GM12891 (cell line): ENCODE data around the gene HSPB6.
"Not testable (repeated sequence)": the region's sequence is repeated elsewhere in the genome, so short reads cannot be mapped to it uniquely, and the experiment has no call there.

Experiments
- DNase-seq: peaks from one replicate; pipeline ENCODE4 v3.0.0; 2011; ENCODE audit warnings: low spot score; ENCODE audit not compliant: insufficient read length
- FAIRE-seq: peaks from 2 replicates; lab custom pipeline; 2011; peaks lifted over from hg19 to GRCh38; lab: Jason Lieb, UNC
- PAX5 ChIP-seq: IDR thresholded peaks from 2 replicates; pipeline ENCODE4 v1.6.1; 2011; ENCODE audit warnings: low read length, moderate library complexity, mild to moderate bottlenecking; ENCODE audit not compliant: insufficient read depth, severe bottlenecking
- POLR2A ChIP-seq: IDR thresholded peaks from 2 replicates; pipeline ENCODE4 v1.6.1; 2011; ENCODE audit warnings: low read depth, low read length, control low read depth
- POLR2AphosphoS5 ChIP-seq: IDR thresholded peaks from 2 replicates; pipeline ENCODE4 v1.6.1; 2011; ENCODE audit warnings: low read depth, low read length, control low read depth
- POU2F2 ChIP-seq: IDR thresholded peaks from 2 replicates; pipeline ENCODE4 v1.6.1; 2011; ENCODE audit warnings: low read depth, mild to moderate bottlenecking, control low read depth, low read length, moderate library complexity
- SPI1 ChIP-seq: IDR thresholded peaks from 2 replicates; pipeline ENCODE4 v1.6.1; 2011; ENCODE audit warnings: low read depth, low read length, control low read depth
- TAF1 ChIP-seq: IDR thresholded peaks from 2 replicates; pipeline ENCODE4 v1.6.1; 2011; ENCODE audit warnings: low read depth, low read length, control low read depth

Gene HSPB6

GRCh38 chr19:35777961-35778360 is 21.1 kb upstream of the HSPB6 start:
- no peak for FAIRE-seq
- TF ChIP-seq POLR2A = no peak
- TF ChIP-seq PAX5 = no peak
- no peak for TF ChIP-seq POLR2AphosphoS5
- no peak for DNase-seq

- no peak for DNase-seq
- no peak for TF ChIP-seq POU2F2
- no peak for TF ChIP-seq TAF1
- no peak for TF ChIP-seq PAX5
- no peak for TF ChIP-seq SPI1
- TF ChIP-seq POLR2AphosphoS5 = no peak
- no peak for TF ChIP-seq POLR2A
- no peak for FAIRE-seq
These were observed 20.4 kb upstream of the HSPB6 start for GRCh38 chr19:35777086-35777841.

- no peak for FAIRE-seq
- no peak for DNase-seq
- TF ChIP-seq POLR2A = no peak
- no peak for TF ChIP-seq PAX5
- no peak for TF ChIP-seq POLR2AphosphoS5
- TF ChIP-seq POU2F2 = no peak
- TF ChIP-seq TAF1 = no peak
- TF ChIP-seq SPI1 = no peak
These were observed 19.4 kb upstream of the HSPB6 start for GRCh38 chr19:35776102-35776788.

GRCh38 chr19:35775298-35776101 is 18.7 kb upstream of the HSPB6 start, which contains the start of gene ARHGAP33:
TSS of gene ARHGAP33 (plus strand) at chr19:35775564. CDS start at chr19:35775659, 95 bp downstream.
- FAIRE-seq = peak; percentile 97

GRCh38 chr19:35775046-35775297 is 18.1 kb upstream of the HSPB6 start:
- FAIRE-seq (no peak), DNase-seq (no peak)
- TF ChIP-seq POLR2AphosphoS5 = no peak
- no peak for TF ChIP-seq POU2F2
- no peak for TF ChIP-seq POLR2A
- no peak for TF ChIP-seq TAF1
- no peak for TF ChIP-seq SPI1
- no peak for TF ChIP-seq PAX5

More at GRCh38 chr19:35775298-35776101, 18.7 kb upstream of the HSPB6 start, which contains the start of gene ARHGAP33:
- peak; percentile 98 for DNase-seq
- TF ChIP-seq TAF1 (no peak), POLR2AphosphoS5 (no peak), POU2F2 (no peak), POLR2A (no peak), PAX5 (no peak), SPI1 (no peak)

GRCh38 chr19:35774274-35775045 is 17.6 kb upstream of the HSPB6 start:
- FAIRE-seq (no peak), DNase-seq (no peak)

GRCh38 chr19:35773020-35773806 is 16.4 kb upstream of the HSPB6 start:
- DNase-seq (no peak), FAIRE-seq (no peak)
- TF ChIP-seq SPI1 (no peak), POLR2A (no peak), POU2F2 (no peak), PAX5 (no peak), POLR2AphosphoS5 (no peak), TAF1 (no peak)

More at GRCh38 chr19:35774274-35775045, 17.6 kb upstream of the HSPB6 start:
- TF ChIP-seq POLR2A = no peak
- TF ChIP-seq PAX5 = no peak
- TF ChIP-seq POU2F2 = no peak
- no peak for TF ChIP-seq TAF1
- no peak for TF ChIP-seq POLR2AphosphoS5
- TF ChIP-seq SPI1 = no peak

GRCh38 chr19:35772362-35772761 is 15.5 kb upstream of the HSPB6 start:
- not testable (repeated sequence) for FAIRE-seq, DNase-seq

- TF ChIP-seq POU2F2 (no peak), SPI1 (no peak), TAF1 (no peak), POLR2A (no peak), PAX5 (no peak), POLR2AphosphoS5 (no peak)
- DNase-seq (no peak), FAIRE-seq (no peak)
These were observed 11.2 kb upstream of the HSPB6 start for GRCh38 chr19:35768082-35768421.
